Ectodermal cell (in vitro differentiated cells): ENCODE data around the gene ADD3.
A peak's percentile ranks its signal among the peaks of the same experiment; 100 is the strongest.

Experiments used
- H3K27ac ChIP-seq: 2 replicates; pipeline ENCODE4 v1.7.0; 2013; ENCODE audit warnings: mild to moderate bottlenecking, low read depth, low read length; ENCODE audit not compliant: insufficient read depth, poor library complexity, severe bottlenecking
- H3K27me3 ChIP-seq: 2 replicates; pipeline ENCODE4 v1.7.0; 2013; ENCODE audit warnings: mild to moderate bottlenecking, low read length; ENCODE audit not compliant: insufficient read depth, control insufficient read depth, poor library complexity, severe bottlenecking
- H3K36me3 ChIP-seq: one replicate; pipeline ENCODE4 v1.7.0; 2013; ENCODE audit warnings: low read length; ENCODE audit not compliant: control insufficient read depth, insufficient read depth
- H3K4me1 ChIP-seq: one replicate; pipeline ENCODE4 v1.7.0; 2013; ENCODE audit warnings: low read length; ENCODE audit not compliant: control insufficient read depth, insufficient read depth
- H3K4me3 ChIP-seq: 2 replicates; pipeline ENCODE4 v1.7.0; 2013; ENCODE audit warnings: low read depth, low read length, control low read depth; ENCODE audit not compliant: insufficient read depth
- H3K9me3 ChIP-seq: 2 replicates; pipeline ENCODE4 v1.7.0; 2013; ENCODE audit warnings: mild to moderate bottlenecking, low read length, moderate library complexity; ENCODE audit not compliant: control insufficient read depth
- WGBS, 2 experiments: methylation state at CpG; one replicate each; pipeline ENCODE4 v1.1.7; 2013; ENCODE audit warnings: missing lambda C conversion rate in 2 of 2; 5-methylcytosine and 5-hydroxymethylcytosine counted together

ADD3 gene

DNA sequence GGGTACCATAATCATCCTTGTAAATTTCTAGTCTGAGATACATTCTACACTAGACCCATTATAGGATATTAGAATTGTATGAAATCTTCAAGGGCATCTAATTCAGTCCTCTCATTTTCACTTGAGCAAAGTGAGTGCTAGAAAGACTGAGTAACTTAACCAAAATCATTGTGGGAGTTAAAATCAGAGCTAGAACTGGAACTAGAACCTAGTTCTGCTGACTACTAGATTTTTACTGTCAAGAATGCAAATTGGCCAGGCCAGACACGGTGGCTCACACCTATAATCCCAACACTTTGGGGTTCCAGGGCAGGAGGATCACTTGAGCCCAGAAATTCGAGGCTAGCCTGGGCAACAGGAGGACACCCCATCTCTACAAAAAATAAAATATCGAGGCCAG, 53.9 kb downstream of the ADD3 start:
- Histone ChIP-seq H3K27ac (no peak overlapping the region), H3K27me3 (no peaks in the 10 kb centered on the region), H3K4me3 (no peak overlapping the region), H3K9me3 (no peaks in the 10 kb centered on the region), H3K4me1 (no peaks in the 10 kb centered on the region), H3K36me3 (no peaks in the 10 kb centered on the region)
- WGBS, 2 experiments, result 78 to 95% methylated on average over 3 of the region's 3 CpGs

DNA sequence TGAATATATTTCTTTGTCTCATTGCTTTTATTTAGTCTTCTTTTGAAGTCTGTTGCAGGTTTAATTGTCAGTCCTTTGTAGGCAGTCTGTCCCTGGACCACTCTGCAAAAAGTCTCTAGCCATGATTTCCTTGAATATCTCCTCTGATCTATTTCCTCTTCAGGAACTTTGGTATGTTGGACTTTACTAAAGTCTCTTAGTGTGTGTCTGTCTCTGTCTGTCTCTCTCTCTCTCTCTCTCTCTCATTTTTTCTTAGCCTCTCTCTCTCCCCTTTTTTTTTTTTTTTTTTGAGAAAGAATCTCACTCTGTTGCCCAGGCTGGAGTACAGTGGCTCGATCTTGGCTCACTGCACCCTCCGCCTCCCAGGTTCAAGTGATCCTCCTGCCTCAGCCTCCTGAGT, 57.5 kb downstream of the ADD3 start:
- Histone ChIP-seq H3K36me3 (no peaks in the 10 kb centered on the region), H3K27ac (no peak overlapping the region), H3K4me3 (no peak overlapping the region), H3K4me1 (peaks cover 3% of the 10 kb centered on the region), H3K27me3 (no peaks in the 10 kb centered on the region), H3K9me3 (no peaks in the 10 kb centered on the region)
- WGBS, 2 experiments, result 96 to 98% methylated on average over 2 of the region's 2 CpGs

DNA sequence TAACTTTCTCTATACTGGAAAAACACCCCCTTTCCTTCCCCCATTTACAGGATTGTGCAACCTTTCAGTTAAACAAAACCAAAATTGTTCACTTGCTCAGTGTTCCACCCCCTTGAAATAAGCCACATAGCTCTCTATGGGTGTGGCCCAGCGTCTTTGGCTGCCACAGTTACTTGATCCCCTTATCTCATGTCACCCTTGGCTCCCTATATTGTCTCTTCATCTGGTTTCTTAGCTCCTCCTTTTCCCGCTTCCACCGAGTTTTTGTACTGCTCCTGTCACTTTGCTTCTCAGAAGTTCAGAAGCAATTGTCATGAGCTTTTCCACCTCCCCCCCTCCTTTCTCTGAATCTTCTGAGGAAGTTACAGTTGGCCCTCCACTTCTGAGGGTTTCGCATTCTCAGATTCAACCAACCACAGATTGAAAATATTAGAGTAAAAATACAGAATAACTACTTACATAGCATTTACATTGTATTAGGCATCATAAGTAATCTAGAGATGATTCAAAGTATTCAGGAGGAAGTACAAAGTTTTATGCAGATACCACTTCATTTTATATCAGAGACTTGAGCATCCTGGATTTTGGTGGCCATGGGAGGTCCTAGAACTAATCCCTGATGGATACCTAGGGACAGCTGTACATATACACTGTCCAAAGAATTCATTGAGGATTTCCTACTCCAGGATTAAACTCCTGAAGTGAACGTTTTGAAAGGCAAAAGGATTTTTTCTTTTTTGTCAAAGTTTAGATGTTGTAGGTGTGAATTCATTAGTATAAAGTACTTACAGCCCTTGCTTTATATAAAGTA, 60.4 kb downstream of the ADD3 start:
- H3K4me1 ChIP-seq, result peaks cover 3% of the 10 kb centered on the region
- H3K4me3 ChIP-seq, result no peak overlapping the region
- H3K27ac ChIP-seq, result no peak overlapping the region
- H3K27me3 ChIP-seq, result no peaks in the 10 kb centered on the region
- H3K9me3 ChIP-seq, result no peaks in the 10 kb centered on the region
- no peaks in the 10 kb centered on the region for H3K36me3 ChIP-seq
- 56 to 68% methylated on average over 3 to 4 of the region's 5 CpGs for WGBS, 2 experiments

DNA sequence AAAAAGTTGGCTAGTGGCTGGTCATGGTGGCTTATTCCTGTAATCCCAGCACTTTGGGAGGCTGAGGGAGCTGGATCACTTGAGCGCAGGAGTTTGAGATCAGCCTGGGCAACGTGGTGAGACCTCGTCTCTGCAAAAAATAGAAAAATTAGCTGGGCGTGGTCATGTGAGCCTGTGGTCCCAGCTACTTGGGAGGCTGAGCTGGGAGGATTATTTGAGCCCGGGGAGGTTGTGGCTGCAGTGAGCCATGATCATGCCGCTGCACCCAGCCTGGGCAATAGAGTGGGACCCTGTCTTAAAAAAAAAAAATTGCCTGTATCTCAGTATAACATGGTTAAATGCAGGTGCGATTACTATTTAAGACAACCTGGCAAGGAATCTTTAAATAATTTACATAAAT, 61.0 kb downstream of the ADD3 start:
- Histone ChIP-seq H3K36me3 (no peaks in the 10 kb centered on the region), H3K9me3 (no peaks in the 10 kb centered on the region), H3K27ac (no peak overlapping the region), H3K27me3 (no peaks in the 10 kb centered on the region), H3K4me1 (peaks cover 3% of the 10 kb centered on the region), H3K4me3 (no peak overlapping the region)
- WGBS, 2 experiments, result 72 to 83% methylated on average over 6 to 7 of the region's 7 CpGs

DNA sequence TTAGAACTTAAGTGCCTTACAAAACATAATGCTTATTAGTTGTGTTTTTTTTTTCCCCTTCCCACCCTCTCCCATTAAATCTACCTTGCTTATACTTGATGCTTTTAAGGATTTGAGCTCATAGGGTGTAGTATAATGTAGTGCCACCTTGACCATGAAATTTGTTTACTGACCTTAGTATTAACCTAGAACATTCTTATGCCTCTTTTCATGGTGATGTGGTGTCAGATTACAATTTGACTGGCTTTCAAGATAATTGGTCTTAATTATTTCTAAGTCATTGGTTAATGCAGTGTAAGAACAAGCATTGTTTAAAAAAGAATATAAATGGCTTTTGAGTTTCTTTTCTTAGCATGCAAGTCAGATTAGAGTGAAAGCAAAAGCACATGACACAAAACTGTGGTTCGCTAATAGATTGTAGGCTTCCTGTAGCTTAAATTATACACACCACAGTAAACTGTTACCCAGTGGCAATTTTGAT, 61.8 kb downstream of the ADD3 start:
- H3K9me3 ChIP-seq, result no peaks in the 10 kb centered on the region
- H3K4me3 ChIP-seq, result no peak overlapping the region
- peaks cover 3% of the 10 kb centered on the region for H3K4me1 ChIP-seq
- H3K27ac ChIP-seq, result no peak overlapping the region
- H3K27me3 ChIP-seq, result no peaks in the 10 kb centered on the region
- no peaks in the 10 kb centered on the region for H3K36me3 ChIP-seq
- no CpG with 5 or more reads among the region's 1 CpG for WGBS, 2 experiments

DNA sequence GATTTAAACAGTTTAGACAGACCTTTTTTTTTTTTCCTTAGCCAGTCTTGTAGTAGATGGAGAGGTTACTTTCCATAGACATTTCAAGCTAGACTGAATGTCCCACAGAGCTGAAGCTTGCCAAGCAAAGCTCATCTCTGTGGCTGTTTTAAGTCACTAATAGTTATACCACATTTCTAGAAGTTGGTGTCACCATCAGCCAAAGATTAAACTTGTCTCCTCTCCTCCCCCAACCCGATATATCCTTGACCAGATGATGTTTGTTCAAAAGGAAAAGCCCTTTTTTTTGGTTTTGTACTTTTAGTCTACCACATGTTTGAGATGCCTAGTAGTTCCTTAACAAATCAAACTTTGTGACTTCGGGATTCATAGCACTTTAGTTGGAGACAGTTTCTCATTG, 66.1 kb downstream of the ADD3 start:
- peaks cover 7% of the 10 kb centered on the region for H3K4me1 ChIP-seq
- 92 to 100% methylated on average over 1 to 2 of the region's 2 CpGs for WGBS, 2 experiments
- H3K9me3 ChIP-seq, result no peaks in the 10 kb centered on the region
- H3K27ac ChIP-seq, result no peak overlapping the region
- H3K27me3 ChIP-seq, result no peaks in the 10 kb centered on the region
- H3K4me3 ChIP-seq, result no peak overlapping the region
- H3K36me3 ChIP-seq, result no peaks in the 10 kb centered on the region

DNA sequence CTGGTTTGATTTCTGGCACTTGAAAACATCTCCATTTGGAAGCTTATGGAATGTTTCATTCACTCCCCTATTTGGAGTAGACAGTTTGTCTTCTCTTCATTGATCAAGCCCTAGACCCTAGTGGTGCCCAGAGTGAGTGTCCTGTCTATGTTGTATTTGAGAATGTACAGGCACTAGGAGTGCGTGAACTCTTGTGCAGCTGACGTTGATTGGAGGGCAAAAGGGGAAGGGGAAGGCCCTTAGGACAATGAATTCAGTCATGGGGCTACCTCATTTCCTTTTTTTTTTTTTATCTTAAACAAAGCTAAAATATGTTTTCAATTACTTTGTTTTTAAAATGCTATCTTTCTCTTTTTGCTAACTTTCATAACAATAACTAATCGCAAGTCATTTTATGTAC, 66.5 kb downstream of the ADD3 start:
- peaks cover 7% of the 10 kb centered on the region for H3K4me1 ChIP-seq
- H3K27me3 ChIP-seq, result no peaks in the 10 kb centered on the region
- no peak overlapping the region for H3K4me3 ChIP-seq
- no peak overlapping the region for H3K27ac ChIP-seq
- WGBS, 2 experiments, result 96 to 100% methylated on average over 2 to 3 of the region's 3 CpGs
- H3K36me3 ChIP-seq, result no peaks in the 10 kb centered on the region
- no peaks in the 10 kb centered on the region for H3K9me3 ChIP-seq

DNA sequence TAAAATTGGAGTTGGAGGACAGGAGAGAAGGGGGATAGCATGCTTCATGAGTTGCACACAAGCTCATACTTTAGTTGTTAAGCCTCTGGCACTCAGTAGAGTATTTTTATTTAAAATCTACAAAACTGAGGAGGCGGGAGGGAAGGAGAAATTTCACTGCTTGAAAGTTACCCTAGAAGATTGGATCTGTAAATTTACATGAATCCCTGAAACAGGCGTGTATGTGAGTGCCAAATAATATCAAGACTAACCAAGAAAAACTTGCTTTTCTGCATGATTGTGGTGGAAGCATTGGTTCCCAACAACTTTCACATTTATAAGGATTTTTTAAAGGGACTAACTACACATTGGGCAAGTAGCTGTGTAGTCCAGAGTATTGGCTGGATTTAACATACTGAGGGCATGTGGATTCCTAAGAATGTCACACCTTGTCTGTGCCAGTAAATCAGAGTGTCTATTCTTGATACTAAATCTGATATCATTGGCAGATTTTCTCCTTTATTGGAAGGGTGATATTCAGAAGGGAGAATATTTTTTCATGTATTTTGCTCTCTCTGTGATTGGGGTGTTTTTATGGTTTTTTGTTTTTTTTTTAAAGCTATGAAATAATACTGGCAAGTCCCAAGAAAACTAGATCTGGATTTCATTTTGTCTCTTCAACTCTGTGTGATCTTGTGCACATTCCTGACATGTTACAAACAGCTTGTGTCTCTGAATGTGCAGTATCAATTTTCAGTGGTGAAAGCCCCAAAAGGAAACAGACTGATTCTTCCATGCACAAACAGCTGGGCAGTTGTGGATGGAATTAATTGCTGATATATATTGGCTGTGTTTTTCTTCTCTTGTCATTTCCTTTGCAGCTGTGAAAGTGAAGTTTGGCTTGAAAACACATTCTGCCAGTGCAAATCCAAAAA, 67.2 kb downstream of the ADD3 start:
- H3K4me3 ChIP-seq, result no peak overlapping the region
- peak overlapping the region; percentile 19 for H3K27ac ChIP-seq
- whole genome bisulfite sequencing, 2 experiments, result 90 to 100% methylated on average over 1 to 2 of the region's 2 CpGs

DNA sequence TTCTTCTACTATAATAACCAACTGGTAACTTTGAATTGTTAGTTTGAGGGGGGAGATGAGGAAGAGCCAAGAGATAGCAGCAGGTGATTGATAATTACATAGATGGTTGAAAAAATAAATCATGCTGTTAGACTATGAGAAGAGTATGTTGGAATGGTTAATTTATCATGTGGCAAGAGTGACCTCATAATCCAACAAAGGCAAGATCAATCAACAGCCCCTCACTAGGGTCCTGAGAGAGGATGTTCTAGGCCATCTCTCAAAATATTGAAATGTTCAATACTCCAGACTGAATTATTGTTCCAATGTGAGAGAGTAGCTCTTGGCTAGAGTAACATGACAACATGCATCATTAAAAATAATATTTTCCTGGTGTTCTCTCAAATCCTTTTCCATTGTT, 67.9 kb downstream of the ADD3 start:
- peak overlapping the region; percentile 19 for H3K27ac ChIP-seq
- no peaks in the 10 kb centered on the region for H3K9me3 ChIP-seq
- no peaks in the 10 kb centered on the region for H3K36me3 ChIP-seq
- H3K4me3 ChIP-seq, result no peak overlapping the region
- no peaks in the 10 kb centered on the region for H3K27me3 ChIP-seq
- peaks cover 7% of the 10 kb centered on the region for H3K4me1 ChIP-seq

More for the DNA sequence above, 67.2 kb downstream of the ADD3 start:
- Histone ChIP-seq H3K4me1 (peaks cover 7% of the 10 kb centered on the region), H3K36me3 (no peaks in the 10 kb centered on the region), H3K9me3 (no peaks in the 10 kb centered on the region), H3K27me3 (no peaks in the 10 kb centered on the region)

DNA sequence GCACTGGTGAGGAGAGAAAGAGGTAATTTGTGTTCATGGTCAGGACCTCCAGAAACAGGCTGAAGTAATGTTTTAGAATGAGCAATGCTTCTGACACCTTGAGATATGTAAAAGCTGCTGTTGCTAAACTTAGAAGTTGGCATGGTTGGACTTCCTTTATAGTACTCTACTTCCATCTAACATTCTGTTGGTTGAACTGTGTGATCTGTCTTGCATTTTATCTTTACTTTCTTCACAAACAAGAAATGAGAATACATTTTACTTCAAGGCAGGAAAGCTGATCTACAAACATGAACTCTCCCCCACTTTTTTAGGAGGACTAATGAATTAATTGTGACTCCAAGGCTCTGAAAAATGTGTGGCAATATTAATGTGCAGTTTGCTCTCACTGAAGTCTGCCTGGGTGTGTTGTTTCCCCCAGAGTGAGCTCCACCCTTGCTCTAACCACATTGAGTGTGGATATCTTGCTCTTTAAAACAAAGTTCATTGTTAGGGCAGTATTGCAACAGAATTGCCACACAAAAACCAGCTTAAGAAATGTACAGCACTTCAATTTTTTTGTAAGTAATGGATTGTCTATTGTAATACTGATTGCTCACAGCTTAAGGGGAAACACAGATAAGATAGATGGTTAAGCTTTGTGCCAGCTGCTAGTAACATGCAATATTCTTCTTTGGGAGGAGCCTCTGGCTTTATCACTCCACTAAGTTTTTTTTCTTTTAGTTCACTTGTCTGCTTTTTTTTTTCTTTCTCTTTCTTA, 69.0 kb downstream of the ADD3 start:
- H3K4me3 ChIP-seq, result no peak overlapping the region
- no peaks in the 10 kb centered on the region for H3K9me3 ChIP-seq
- no peak overlapping the region for H3K27ac ChIP-seq
- H3K36me3 ChIP-seq, result no peaks in the 10 kb centered on the region
- peaks cover 7% of the 10 kb centered on the region for H3K4me1 ChIP-seq
- no peaks in the 10 kb centered on the region for H3K27me3 ChIP-seq
